A673 (cell line): Measurements from ENCODE around the gene TAGLN2. TPM values are rescaled to one million over a fixed set of nuclear protein-coding genes. Genes with fewer than 3 reads are reported as not detected.

Source experiments
- BruUV-seq: library from RNA; stranded (reverse); fragments of 400-500 nt; replicated peaks from 2 replicates; lab custom pipeline; 2021; lab: Mats Ljungman, UMichigan
- CTCF ChIA-PET: fragments of 300-600 bp; sonication (Branson Sonifier 250); formaldehyde crosslinking; loops from one replicate; lab custom pipeline; 2022; ENCODE audit warnings: antibody characterized with exemption; lab: Charles Lee
- POLR2A ChIA-PET: fragments of 300-600 bp; sonication (Branson Sonifier 250); formaldehyde crosslinking; loops from one replicate; lab custom pipeline; 2022; ENCODE audit warnings: antibody characterized with exemption; ENCODE audit not compliant: low non-redundant PET; lab: Charles Lee
- DNase-seq: peaks from one replicate; pipeline ENCODE4 v3.0.0-alpha.2; 2015; ENCODE audit warnings: low spot score
- H3K27ac ChIP-seq: fragments of 200-600 bp; sonication (generic); 2 replicates; pipeline ENCODE4 v1.5.1; 2016; ENCODE audit warnings: mixed run types, low read depth, mild to moderate bottlenecking, mixed read lengths, antibody characterized with exemption, low read length; ENCODE audit not compliant: poor library complexity, severe bottlenecking
- H3K27me3 ChIP-seq: fragments of 200-600 bp; sonication (generic); replicated peaks from 2 replicates; pipeline ENCODE4 v1.6.1; 2017; ENCODE audit warnings: mixed run types, low read depth, mild to moderate bottlenecking, mixed read lengths, antibody characterized with exemption, low read length; ENCODE audit not compliant: insufficient read depth, poor library complexity
- H3K36me3 ChIP-seq: fragments of 200-600 bp; sonication (generic); 2 replicates; pipeline ENCODE4 v1.6.1; 2016; ENCODE audit warnings: mixed run types, mild to moderate bottlenecking, mixed read lengths, antibody characterized with exemption, low read length; ENCODE audit not compliant: insufficient read depth, poor library complexity, severe bottlenecking
- H3K4me1 ChIP-seq: fragments of 200-600 bp; sonication (generic); 2 replicates; pipeline ENCODE4 v1.6.1; 2017; ENCODE audit warnings: mixed run types, mild to moderate bottlenecking, mixed read lengths, antibody characterized with exemption, low read length; ENCODE audit not compliant: insufficient read depth, poor library complexity, severe bottlenecking
- H3K4me3 ChIP-seq: fragments of 200-600 bp; sonication (generic); 2 replicates; pipeline ENCODE4 v1.5.1; 2016; ENCODE audit warnings: low read depth, mixed run types, mild to moderate bottlenecking, mixed read lengths, low read length; ENCODE audit not compliant: poor library complexity, severe bottlenecking
- H3K9me3 ChIP-seq: fragments of 200-600 bp; sonication (generic); 2 replicates; pipeline ENCODE4 v1.6.1; 2016; ENCODE audit warnings: mixed run types, low read depth, mild to moderate bottlenecking, mixed read lengths, antibody characterized with exemption, low read length; ENCODE audit not compliant: poor library complexity, severe bottlenecking
- CTCF ChIP-seq: fragments of 300-800, 200-600 bp; sonication (generic); conservative IDR thresholded peaks from 2 replicates; pipeline ENCODE4 v1.5.1; 2017; ENCODE audit warnings: low read depth, mild to moderate bottlenecking, antibody characterized with exemption, low read length, moderate library complexity, mixed read lengths
- EZH2 ChIP-seq: fragments of 200-600 bp; sonication (generic); IDR thresholded peaks from 2 replicates; pipeline ENCODE4 v1.6.1; 2017; ENCODE audit warnings: borderline replicate concordance, low read depth, mild to moderate bottlenecking, mixed read lengths, antibody characterized with exemption, low read length; ENCODE audit not compliant: poor library complexity, severe bottlenecking
- intact Hi-C: fragments of 100-400 bp; cut with micrococcal nuclease; formaldehyde crosslinking; loops from one replicate; pipeline ENCODE4 v1.10.0; 2022; ENCODE audit not compliant: unreplicated experiment
- total RNA-seq: library from RNA; stranded (reverse); gene quantifications from 2 replicates; pipeline ENCODE4 v1.2.3, GENCODE V29; 2021

Gene TAGLN2
- total RNA-seq, 1 experiment from 2014 or later = 198 TPM

- ChIA-PET POLR2A (no interaction called here), CTCF (interaction anchor here (0.6 to 1.0 kb wide), 2 partner anchors 18 to 86 kb away, joined by 3 to 13 read pairs; no protein-coding TSS in a partner anchor)
- Histone ChIP-seq H3K9me3 (no peaks in the 10 kb centered on the region), H3K4me3 (no peak overlapping the region), H3K27me3 (no peaks in the 10 kb centered on the region), H3K4me1 (peaks cover 19% of the 10 kb centered on the region), H3K36me3 (peaks cover 19% of the 10 kb centered on the region), H3K27ac (peak overlapping the region; percentile 42)
- no peak for DNase-seq
- TF ChIP-seq EZH2 = no peak
- no peak for TF ChIP-seq CTCF
- intact Hi-C loops = no loop called here
- no TSS peak for BruUV-seq
Measured at GRCh38 chr1:159921700-159922504, 3.4 kb downstream of the TAGLN2 start.

GRCh38 chr1:159921251-159921650, 4.1 kb downstream of the TAGLN2 start:
- BruUV-seq = no TSS peak

GRCh38 chr1:159920651-159921050, 4.7 kb downstream of the TAGLN2 start:
- Histone ChIP-seq H3K4me3 (no peak overlapping the region), H3K27me3 (no peaks in the 10 kb centered on the region), H3K9me3 (no peaks in the 10 kb centered on the region), H3K27ac (no peak overlapping the region), H3K36me3 (peaks cover 19% of the 10 kb centered on the region), H3K4me1 (peaks cover 28% of the 10 kb centered on the region)
- no peak for DNase-seq
- BruUV-seq = no TSS peak
- intact Hi-C loops = no loop called here
- no peak for TF ChIP-seq CTCF
- TF ChIP-seq EZH2 = no peak
- ChIA-PET CTCF (no interaction called here), POLR2A (no interaction called here)

More at GRCh38 chr1:159921251-159921650, 4.1 kb downstream of the TAGLN2 start:
- Histone ChIP-seq H3K36me3 (peaks cover 19% of the 10 kb centered on the region), H3K4me3 (no peak overlapping the region), H3K27ac (no peak overlapping the region), H3K27me3 (no peaks in the 10 kb centered on the region), H3K4me1 (peaks cover 25% of the 10 kb centered on the region), H3K9me3 (no peaks in the 10 kb centered on the region)
- no peak for TF ChIP-seq EZH2
- TF ChIP-seq CTCF = no peak
- ChIA-PET CTCF (no interaction called here), POLR2A (no interaction called here)
- no peak for DNase-seq
- intact Hi-C loops = no loop called here
